Fibroblast of lung (primary cell): ENCODE measurements around the gene PLCL1.

Source experiments
- EZH2 ChIP-seq: IDR thresholded peaks from 2 replicates; pipeline ENCODE4 v1.5.1; 2012; ENCODE audit warnings: low read length, control low read depth, mild to moderate bottlenecking; ENCODE audit errors: missing control alignments
- TF ChIP-seq, protein P1 (sequence below), 2 donors: IDR thresholded peaks in 1 of 2; conservative IDR thresholded peaks in 1 of 2; 1 replicate in 1 of 2; 2 replicates in 1 of 2; pipeline ENCODE4 v1.5.1; 2011 to 2012; ENCODE audit warnings: low read length in 2 of 2, control low read depth in 1 of 2, inconsistent platforms in 1 of 2, low read depth in 1 of 2, mild to moderate bottlenecking in 1 of 2

DNA sequence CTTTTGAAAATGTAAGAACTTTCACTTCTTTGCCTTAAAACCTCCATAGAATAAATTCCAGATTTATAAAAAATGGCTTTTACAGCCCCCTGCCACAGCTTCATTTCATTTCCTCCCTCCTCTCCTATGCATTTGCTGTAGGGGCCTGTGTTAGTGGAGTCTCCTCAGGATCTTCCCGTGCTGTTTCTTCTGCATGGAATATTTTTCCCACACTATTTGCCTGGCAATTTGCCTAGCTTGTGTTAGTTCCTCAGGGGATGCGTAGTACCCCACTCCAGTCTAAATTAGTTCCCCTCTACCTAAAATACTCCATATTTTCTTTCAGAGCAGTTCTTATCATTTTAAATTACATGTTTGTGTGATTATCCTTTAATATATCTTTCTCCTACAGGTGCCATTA is 262.2 kb downstream of the PLCL1 start:
- TF ChIP-seq, protein P1, sequence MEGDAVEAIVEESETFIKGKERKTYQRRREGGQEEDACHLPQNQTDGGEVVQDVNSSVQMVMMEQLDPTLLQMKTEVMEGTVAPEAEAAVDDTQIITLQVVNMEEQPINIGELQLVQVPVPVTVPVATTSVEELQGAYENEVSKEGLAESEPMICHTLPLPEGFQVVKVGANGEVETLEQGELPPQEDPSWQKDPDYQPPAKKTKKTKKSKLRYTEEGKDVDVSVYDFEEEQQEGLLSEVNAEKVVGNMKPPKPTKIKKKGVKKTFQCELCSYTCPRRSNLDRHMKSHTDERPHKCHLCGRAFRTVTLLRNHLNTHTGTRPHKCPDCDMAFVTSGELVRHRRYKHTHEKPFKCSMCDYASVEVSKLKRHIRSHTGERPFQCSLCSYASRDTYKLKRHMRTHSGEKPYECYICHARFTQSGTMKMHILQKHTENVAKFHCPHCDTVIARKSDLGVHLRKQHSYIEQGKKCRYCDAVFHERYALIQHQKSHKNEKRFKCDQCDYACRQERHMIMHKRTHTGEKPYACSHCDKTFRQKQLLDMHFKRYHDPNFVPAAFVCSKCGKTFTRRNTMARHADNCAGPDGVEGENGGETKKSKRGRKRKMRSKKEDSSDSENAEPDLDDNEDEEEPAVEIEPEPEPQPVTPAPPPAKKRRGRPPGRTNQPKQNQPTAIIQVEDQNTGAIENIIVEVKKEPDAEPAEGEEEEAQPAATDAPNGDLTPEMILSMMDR (conservative IDR thresholded peaks at IDR 0.05 in 1 of 2, IDR thresholded peaks at IDR 0.05 in 1 of 2; ENCODE audit: low read depth in 1 of 2, low read length in 2 of 2) = no peak
- TF ChIP-seq EZH2 = no peak
